HG02885 (cell line): ENCODE measurements around the gene SPTBN5.

Source experiments
- ATAC-seq: cut with Tn5 transposase; IDR thresholded peaks from one replicate; pipeline ENCODE4 v1.9.1; 2021; ENCODE audit warnings: mild to moderate bottlenecking; ENCODE audit not compliant: unreplicated experiment, poor library complexity

The SPTBN5 gene

GRCh38 chr15:41927536-41927935 is 33.7 kb upstream of the SPTBN5 start:
- no peak for ATAC-seq

DNA sequence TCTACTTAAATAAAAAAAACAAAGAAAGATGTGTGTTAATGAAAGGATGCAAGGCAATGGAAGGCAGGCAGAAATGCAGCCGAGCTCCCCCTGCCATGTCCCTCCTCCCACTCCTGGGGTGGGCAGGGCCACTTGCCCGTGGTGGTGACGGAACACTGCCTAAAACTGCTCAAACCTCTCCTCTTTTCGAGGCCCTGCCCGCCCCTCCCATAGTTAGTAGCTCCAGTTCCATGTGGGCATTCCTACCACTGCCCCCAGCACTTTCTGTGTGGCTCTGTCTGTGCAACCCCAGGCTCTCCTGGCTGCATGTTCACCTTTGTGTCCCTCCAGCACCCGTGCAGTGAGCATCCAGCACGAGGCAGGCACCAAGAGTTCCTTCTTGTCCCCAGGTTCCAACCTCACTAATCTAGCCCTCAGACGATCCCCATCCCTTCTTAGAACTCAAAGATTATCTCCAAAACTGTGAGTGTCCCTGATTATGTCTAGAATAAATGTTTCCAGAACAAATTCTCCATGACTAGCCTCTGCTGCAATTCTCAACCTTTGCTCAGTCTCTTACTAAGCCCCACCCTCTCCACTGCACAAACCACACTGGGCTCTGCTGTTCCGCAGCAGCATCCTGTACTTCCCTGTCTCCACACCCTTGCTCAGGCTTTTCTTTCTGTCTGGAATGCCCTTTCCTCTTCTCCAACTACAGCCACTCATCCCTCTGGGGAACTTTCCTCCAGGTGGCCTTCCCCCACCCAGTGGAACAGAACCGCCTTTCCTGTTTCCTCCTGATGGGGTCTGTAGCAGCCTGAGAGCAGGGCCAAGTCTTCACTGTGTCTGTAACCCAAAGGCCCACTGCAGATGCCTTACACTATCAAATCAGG is 32.6 kb upstream of the SPTBN5 start:
- no peak for ATAC-seq

- ATAC-seq = no peak
Measured at GRCh38 chr15:41925086-41925608, 31.3 kb upstream of the SPTBN5 start.

DNA sequence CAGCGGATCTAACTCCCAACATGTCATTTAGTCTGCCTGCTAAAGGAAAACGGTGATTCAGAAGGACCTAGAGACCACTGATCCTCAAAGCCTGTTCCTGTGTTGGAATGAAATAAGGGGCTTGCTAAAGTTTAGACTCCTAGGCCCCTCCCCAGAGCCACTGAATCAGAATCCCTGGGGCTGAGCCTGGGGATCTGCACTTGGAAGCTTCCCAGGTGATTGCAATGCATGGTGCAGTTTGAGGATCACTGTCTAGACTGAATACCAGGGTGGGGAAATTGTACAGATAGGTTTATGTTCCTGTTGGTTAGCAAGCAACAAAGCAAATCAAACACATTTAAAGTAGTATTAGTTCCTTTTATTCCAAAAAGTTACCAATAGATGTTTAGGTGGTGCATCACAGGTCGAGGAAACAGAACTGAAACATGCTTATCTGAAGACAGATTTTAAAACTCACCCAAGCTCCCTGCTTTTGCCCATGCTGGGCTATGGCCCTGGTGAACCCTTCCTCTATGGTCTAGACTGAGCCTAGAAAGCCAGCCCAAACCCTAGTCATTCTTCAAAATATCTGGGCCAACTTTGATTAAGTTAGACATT is 29.6 kb upstream of the SPTBN5 start:
- ATAC-seq = no peak

GRCh38 chr15:41922353-41922752 is 28.5 kb upstream of the SPTBN5 start:
- no peak for ATAC-seq

DNA sequence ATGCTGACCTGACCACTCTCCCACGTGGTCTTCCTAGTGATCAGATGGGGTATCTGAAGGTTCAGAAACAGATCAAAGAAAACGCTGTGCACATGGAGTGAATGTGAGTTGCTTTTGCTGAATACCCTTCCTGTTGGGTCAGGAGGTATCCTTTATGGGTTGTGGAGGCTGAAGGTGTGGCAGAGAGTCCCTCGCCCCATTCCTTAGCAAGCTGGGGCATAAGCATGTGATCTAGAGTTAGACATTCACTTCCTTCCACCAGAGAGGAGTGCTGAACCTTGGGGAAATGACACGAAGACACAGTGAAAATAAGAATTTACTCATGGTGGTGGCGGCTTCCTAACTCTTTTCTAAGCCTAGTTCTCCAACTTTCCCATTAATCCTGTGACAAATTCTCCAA is 27.8 kb upstream of the SPTBN5 start:
- no peak for ATAC-seq

DNA sequence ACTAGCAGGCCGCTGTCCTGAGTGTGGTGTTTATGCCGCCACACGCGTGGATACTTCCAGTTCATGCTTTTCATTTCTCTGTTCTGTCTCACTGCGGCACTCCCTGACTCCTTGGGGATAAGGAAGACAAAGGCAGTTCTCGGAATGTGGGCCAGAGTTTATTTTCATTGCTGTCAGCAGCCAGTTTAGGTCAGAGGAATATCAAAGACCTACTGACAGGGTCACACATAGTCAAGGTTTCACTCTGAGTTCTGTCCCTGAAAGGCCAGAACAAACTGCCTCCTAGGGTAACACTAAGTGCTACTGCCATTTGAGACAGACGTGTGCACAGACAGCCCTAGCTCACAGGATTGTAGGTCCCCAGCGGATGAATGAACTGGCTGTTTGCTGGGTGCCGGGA is 27.3 kb upstream of the SPTBN5 start:
- ATAC-seq = no peak

DNA sequence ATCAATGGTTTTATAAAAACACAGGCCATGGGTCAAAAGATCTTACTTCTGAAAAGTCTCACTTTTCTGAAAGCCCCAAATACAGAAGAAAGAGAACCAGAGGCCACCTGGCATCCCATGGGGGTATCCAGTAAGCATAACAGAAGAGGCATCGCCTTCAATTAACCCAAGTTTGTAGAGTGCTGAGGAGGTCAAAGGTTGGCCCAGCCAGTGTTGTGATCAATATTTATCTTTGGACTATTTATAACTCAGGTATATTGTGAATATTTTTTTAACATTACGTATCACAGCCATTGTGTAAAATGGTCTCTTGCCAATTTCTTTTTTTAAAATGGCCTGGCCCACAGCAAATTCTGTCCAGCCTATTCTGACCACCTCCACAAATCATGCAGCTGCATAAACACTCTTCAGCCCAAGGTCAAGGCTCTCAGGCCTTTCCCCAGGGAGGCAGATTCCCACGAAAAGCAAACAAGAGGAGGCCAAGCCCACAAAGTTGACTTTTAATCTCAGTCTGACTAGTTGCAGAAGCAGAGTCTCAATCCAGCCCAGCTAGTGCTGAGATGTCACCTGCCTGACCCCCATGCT is 26.2 kb upstream of the SPTBN5 start:
- no peak for ATAC-seq

DNA sequence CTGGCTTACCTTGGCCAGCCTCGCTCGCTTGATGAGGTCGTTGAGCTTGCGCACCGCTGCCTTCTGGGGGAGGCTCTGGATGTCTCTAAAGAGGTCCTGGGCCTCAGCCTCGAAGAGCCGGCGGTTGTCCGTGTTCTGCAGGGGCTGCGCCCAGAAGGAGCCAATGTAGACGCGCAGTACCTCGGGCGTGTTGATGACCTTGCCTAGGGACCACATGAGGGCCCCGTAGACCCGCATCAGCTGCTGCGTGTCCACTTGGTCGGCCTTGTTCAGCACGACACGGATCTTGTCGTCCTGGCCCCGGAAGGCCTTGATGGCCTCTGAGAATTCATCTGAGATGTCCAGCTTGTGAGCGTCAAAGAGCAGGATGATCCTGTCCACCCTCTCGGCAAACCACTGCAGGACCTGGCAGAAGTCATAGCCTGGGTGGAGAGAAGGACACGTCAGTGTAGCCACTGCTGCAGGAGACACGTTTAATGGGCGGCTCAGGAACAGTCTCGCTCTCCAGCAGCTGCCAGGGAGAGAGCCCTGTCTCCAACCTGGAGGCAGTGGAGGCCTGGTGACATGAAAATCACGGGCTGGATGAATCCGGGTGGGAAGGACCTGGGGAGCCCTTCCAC is 25.5 kb upstream of the SPTBN5 start:
- ATAC-seq = no peak

- ATAC-seq = no peak
Measured at GRCh38 chr15:41918506-41919126, 24.8 kb upstream of the SPTBN5 start.

DNA sequence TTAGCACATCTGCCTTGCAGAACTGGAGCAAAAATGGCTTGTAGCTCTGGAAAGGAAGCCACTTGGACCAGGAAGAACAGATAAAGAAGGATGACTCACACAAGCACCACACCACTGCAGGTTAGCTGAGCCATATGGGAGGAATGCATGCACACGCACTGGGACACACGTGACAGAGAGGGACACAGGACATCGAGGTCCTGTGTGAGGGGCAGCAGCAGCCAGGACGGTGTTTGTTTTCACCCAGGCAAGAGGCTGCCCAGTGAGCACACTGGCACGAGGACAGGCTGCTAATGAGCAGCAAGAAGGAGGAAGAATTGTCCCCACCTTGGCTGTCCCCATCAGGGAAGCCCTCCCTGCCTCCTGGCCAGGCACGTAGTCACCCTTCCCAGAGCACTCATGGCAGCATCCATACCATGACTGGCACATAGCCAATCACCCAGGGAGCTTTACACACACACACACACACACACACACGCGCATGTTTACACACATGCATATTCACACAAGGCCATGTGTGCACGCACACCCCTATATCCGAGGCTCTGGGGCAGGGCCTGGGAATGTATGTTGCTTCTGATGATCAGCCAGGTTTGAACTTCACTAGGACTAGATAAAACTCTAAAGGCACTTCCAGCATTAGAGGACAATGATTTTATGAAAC is 24.0 kb upstream of the SPTBN5 start:
- no peak for ATAC-seq

DNA sequence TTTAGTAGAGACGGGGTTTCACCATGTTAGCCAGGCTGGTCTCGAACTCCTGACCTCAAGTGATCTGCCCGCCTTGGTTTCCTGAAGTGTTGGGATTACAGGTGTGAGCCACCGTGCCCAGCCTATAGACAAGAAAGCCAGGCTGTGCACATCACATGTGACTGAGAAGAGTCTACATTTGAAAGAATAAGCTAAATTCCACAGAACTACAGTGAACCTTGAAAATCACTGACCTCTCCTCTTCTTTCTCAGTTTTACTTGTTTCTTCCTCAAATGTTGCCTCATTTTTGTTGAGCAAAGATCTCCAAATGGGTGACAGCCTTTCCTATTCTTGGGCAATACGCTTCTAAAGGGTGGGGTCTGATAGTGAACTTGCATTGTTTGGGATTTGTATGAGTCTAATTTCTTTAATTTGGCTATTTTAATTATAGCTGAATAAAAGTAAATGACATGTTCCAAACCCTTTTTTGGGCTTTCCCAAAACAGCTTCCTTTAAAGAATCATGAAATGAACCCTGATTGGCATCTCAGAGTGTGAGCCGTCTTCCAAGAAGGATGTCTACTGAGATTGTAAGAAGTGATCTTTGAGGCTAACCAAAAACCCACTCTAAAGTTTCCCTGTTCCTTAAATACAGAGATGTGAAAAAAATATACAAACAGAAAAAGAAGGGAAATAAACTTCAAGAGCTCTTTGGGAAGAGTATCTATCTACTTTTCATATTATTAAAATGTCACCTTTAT is 21.6 kb upstream of the SPTBN5 start:
- ATAC-seq = no peak

DNA sequence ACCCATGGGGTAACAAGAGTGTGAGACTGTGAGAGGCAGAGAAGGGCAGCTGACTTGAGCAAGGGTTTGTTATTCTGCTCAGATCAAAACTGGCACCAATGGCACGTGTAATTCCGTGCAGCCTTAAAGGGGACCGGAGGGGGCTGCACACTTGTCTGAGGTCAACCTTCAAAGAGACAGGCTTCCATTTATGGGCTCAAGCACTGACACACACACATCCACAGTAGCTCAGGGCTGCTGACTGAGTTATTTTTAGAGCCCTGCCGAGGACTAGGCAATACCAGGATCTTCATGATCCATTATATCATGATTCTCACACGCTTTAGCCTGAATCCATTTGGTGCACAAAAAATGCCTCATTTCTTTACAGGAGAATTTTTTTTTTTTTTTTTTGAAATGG is 20.6 kb upstream of the SPTBN5 start:
- no peak for ATAC-seq

GRCh38 chr15:41913256-41913655 is 19.4 kb upstream of the SPTBN5 start:
- ATAC-seq = no peak

GRCh38 chr15:41911691-41912345 is 18.0 kb upstream of the SPTBN5 start:
- no peak for ATAC-seq

- no peak for ATAC-seq
Measured at GRCh38 chr15:41908736-41909461, 15.0 kb upstream of the SPTBN5 start.

- no peak for ATAC-seq
Measured at GRCh38 chr15:41907141-41907540, 13.3 kb upstream of the SPTBN5 start.

GRCh38 chr15:41906608-41907007 is 12.8 kb upstream of the SPTBN5 start:
- no peak for ATAC-seq
